ENCODE measurements around the gene PCDH15. TPM values are rescaled to one million over a fixed set of nuclear protein-coding genes. Genes with fewer than 3 reads are reported as not detected.

PCDH15 gene
- total and polyA plus RNA-seq, 4 donors: 0.03 to 16.9 (median 0.88) TPM

GRCh38 chr10:54796881-54797280, 4.2 kb downstream of the PCDH15 start:
- 76 to 77% methylated on average over 3 of the region's 3 CpGs for WGBS, 2 donors
- ATAC-seq (ENCODE audit: insufficient read depth, low FRiP score) (no peak), DNase-seq (no peak)
- no peak overlapping the region for H3K9ac ChIP-seq (ENCODE audit: insufficient read depth in 1 of 2, low read length in 2 of 2)
- no peaks in the 10 kb centered on the region for H3K27me3 ChIP-seq (ENCODE audit: control insufficient read depth in 3 of 3, insufficient read depth in 3 of 3, low read length in 2 of 3)
- H3K36me3 ChIP-seq (ENCODE audit: control insufficient read depth in 4 of 4, insufficient read depth in 4 of 4, low read length in 4 of 4): no peaks in the 10 kb centered on the region
- peaks cover 0 to 20% (median 1%) of the 10 kb centered on the region in 5 donors for H3K4me1 ChIP-seq (ENCODE audit: control insufficient read depth in 5 of 5, insufficient read depth in 5 of 5, low read length in 5 of 5)
- no peak overlapping the region for H3K4me3 ChIP-seq
- no peaks in the 10 kb centered on the region for H3K9me3 ChIP-seq (ENCODE audit: control insufficient read depth in 4 of 4, insufficient read depth in 3 of 4, low read length in 3 of 4)
- no peak overlapping the region for H3K27ac ChIP-seq (ENCODE audit: low read depth in 1 of 2, low read length in 1 of 2)
- TF ChIP-seq CTCF (IDR thresholded peaks at IDR 0.05; ENCODE audit: control extremely low read depth, extremely low read depth): no peak

- 93% methylated on average over 4 of the region's 4 CpGs for WGBS, 2 donors
- H3K27me3 ChIP-seq (ENCODE audit: control insufficient read depth in 3 of 3, insufficient read depth in 3 of 3, low read length in 2 of 3): no peaks in the 10 kb centered on the region
- H3K27ac ChIP-seq (ENCODE audit: low read depth in 1 of 2, low read length in 1 of 2): no peak overlapping the region
- TF ChIP-seq CTCF (IDR thresholded peaks at IDR 0.05; ENCODE audit: control extremely low read depth, extremely low read depth): no peak
- no peaks in the 10 kb centered on the region for H3K9me3 ChIP-seq (ENCODE audit: control insufficient read depth in 4 of 4, insufficient read depth in 3 of 4, low read length in 3 of 4)
- DNase-seq: no peak
- H3K4me1 ChIP-seq (ENCODE audit: control insufficient read depth in 5 of 5, insufficient read depth in 5 of 5, low read length in 5 of 5): peaks cover 0 to 1% (median 0%) of the 10 kb centered on the region in 5 donors
- no peak overlapping the region for H3K9ac ChIP-seq (ENCODE audit: insufficient read depth in 1 of 2, low read length in 2 of 2)
- H3K4me3 ChIP-seq: no peak overlapping the region
- no peaks in the 10 kb centered on the region for H3K36me3 ChIP-seq (ENCODE audit: control insufficient read depth in 4 of 4, insufficient read depth in 4 of 4, low read length in 4 of 4)
- no peak for ATAC-seq (ENCODE audit: insufficient read depth, low FRiP score)
Measured at GRCh38 chr10:54776622-54777021, 24.4 kb downstream of the PCDH15 start.

GRCh38 chr10:54772468-54773122, 28.4 kb downstream of the PCDH15 start:
- TF ChIP-seq CTCF (IDR thresholded peaks at IDR 0.05; ENCODE audit: control extremely low read depth, extremely low read depth): no peak
- Histone ChIP-seq H3K27me3 (ENCODE audit: control insufficient read depth in 3 of 3, insufficient read depth in 3 of 3, low read length in 2 of 3) (no peaks in the 10 kb centered on the region), H3K4me3 (no peak overlapping the region), H3K9me3 (ENCODE audit: control insufficient read depth in 4 of 4, insufficient read depth in 3 of 4, low read length in 3 of 4) (no peaks in the 10 kb centered on the region), H3K9ac (ENCODE audit: insufficient read depth in 1 of 2, low read length in 2 of 2) (no peak overlapping the region), H3K36me3 (ENCODE audit: control insufficient read depth in 4 of 4, insufficient read depth in 4 of 4, low read length in 4 of 4) (no peaks in the 10 kb centered on the region), H3K4me1 (ENCODE audit: control insufficient read depth in 5 of 5, insufficient read depth in 5 of 5, low read length in 5 of 5) (peaks cover 0 to 7% (median 0%) of the 10 kb centered on the region in 5 donors), H3K27ac (ENCODE audit: low read depth in 1 of 2, low read length in 1 of 2) (no peak overlapping the region)
- no peak for ATAC-seq (ENCODE audit: insufficient read depth, low FRiP score)
- no peak for DNase-seq
- WGBS, 2 donors: 80 to 81% methylated on average over 6 of the region's 6 CpGs

- no peak for TF ChIP-seq CTCF (IDR thresholded peaks at IDR 0.05; ENCODE audit: control extremely low read depth, extremely low read depth)
- H3K9me3 ChIP-seq (ENCODE audit: control insufficient read depth in 4 of 4, insufficient read depth in 3 of 4, low read length in 3 of 4): no peaks in the 10 kb centered on the region
- H3K4me1 ChIP-seq (ENCODE audit: control insufficient read depth in 5 of 5, insufficient read depth in 5 of 5, low read length in 5 of 5): peaks cover 0 to 7% (median 0%) of the 10 kb centered on the region in 5 donors
- H3K36me3 ChIP-seq (ENCODE audit: control insufficient read depth in 4 of 4, insufficient read depth in 4 of 4, low read length in 4 of 4): no peaks in the 10 kb centered on the region
- no peak overlapping the region for H3K4me3 ChIP-seq
- DNase-seq (no peak), ATAC-seq (ENCODE audit: insufficient read depth, low FRiP score) (no peak)
- no peak overlapping the region for H3K9ac ChIP-seq (ENCODE audit: insufficient read depth in 1 of 2, low read length in 2 of 2)
- no peak overlapping the region for H3K27ac ChIP-seq (ENCODE audit: low read depth in 1 of 2, low read length in 1 of 2)
- 67 to 69% methylated on average over 2 of the region's 2 CpGs for WGBS, 2 donors
- H3K27me3 ChIP-seq (ENCODE audit: control insufficient read depth in 3 of 3, insufficient read depth in 3 of 3, low read length in 2 of 3): no peaks in the 10 kb centered on the region
Measured at GRCh38 chr10:54769051-54769450, 32.0 kb downstream of the PCDH15 start.

Data from lung (tissue), 12 donors.